IMR-90 (cell line): ENCODE results near the gene SHLD1. TPM values are rescaled to one million over a fixed set of nuclear protein-coding genes. Genes with fewer than 3 reads are reported as not detected.

Source experiments
- ATAC-seq: fragments of 200-7000 bp; cut with Tn5 transposase; 2 replicates; pipeline ENCODE4 v1.9.1; 2020; ENCODE audit warnings: low read depth, mild to moderate bottlenecking, moderate library complexity
- BruUV-seq: library from RNA; stranded (reverse); fragments of 400-500 nt; replicated peaks from 2 replicates; lab custom pipeline; 2021; lab: Mats Ljungman, UMichigan
- CTCF ChIA-PET: fragments of 300-600 bp; formaldehyde crosslinking; extraction: SDS; loops from one replicate; lab custom pipeline; 2021; ENCODE audit warnings: antibody characterized with exemption; lab: Yijun Ruan, JAX
- POLR2A ChIA-PET: fragments of 300-600 bp; sonication (Branson Sonifier 250); formaldehyde crosslinking; loops from one replicate; lab custom pipeline; 2022; ENCODE audit warnings: antibody characterized with exemption; ENCODE audit not compliant: unreplicated experiment; lab: Charles Lee
- DNase-seq: peaks from one replicate; pipeline ENCODE4 v3.0.0; 2013
- H2AFZ ChIP-seq: replicated peaks from 2 replicates; pipeline ENCODE3; 2013; ENCODE audit warnings: low read length, mild to moderate bottlenecking; ENCODE audit not compliant: poor library complexity
- H2AK5ac ChIP-seq: 2 replicates; pipeline ENCODE4 v1.6.1; 2013; ENCODE audit warnings: low read depth, low read length, inconsistent platforms
- H2AK9ac ChIP-seq: replicated peaks from 2 replicates; pipeline ENCODE3; 2013; ENCODE audit warnings: mild to moderate bottlenecking, low read depth, low read length, moderate library complexity; ENCODE audit not compliant: poor library complexity
- H2BK120ac ChIP-seq: 2 replicates; pipeline ENCODE4 v1.6.1; 2013; ENCODE audit warnings: low read depth, low read length, inconsistent platforms
- H2BK15ac ChIP-seq: 3 replicates; pipeline ENCODE4 v1.6.1; 2013; ENCODE audit warnings: low read depth, low read length, inconsistent platforms
- H2BK20ac ChIP-seq: 2 replicates; pipeline ENCODE4 v1.6.1; 2013; ENCODE audit warnings: low read depth, mild to moderate bottlenecking, inconsistent platforms, low read length, moderate library complexity
- H2BK5ac ChIP-seq: 2 replicates; pipeline ENCODE4 v1.6.1; 2013; ENCODE audit warnings: mild to moderate bottlenecking, low read depth, low read length, inconsistent platforms; ENCODE audit not compliant: poor library complexity, severe bottlenecking
- H3K14ac ChIP-seq: replicated peaks from 2 replicates; pipeline ENCODE4 v1.6.1; 2013; ENCODE audit warnings: low read depth, low read length, inconsistent platforms
- H3K18ac ChIP-seq: 2 replicates; pipeline ENCODE4 v1.6.1; 2013; ENCODE audit warnings: low read depth, low read length, control low read depth
- H3K23ac ChIP-seq: 2 replicates; pipeline ENCODE4 v1.6.1; 2013; ENCODE audit warnings: low read depth, low read length, inconsistent platforms
- H3K27ac ChIP-seq: 2 replicates; pipeline ENCODE4 v1.5.1; 2013; ENCODE audit warnings: mild to moderate bottlenecking, control low read depth, low read length; ENCODE audit not compliant: insufficient read depth
- H3K27me3 ChIP-seq: 2 replicates; pipeline ENCODE4 v1.6.1; 2013; ENCODE audit warnings: low read length; ENCODE audit not compliant: control insufficient read depth, insufficient read depth
- H3K36me3 ChIP-seq: 2 replicates; pipeline ENCODE4 v1.6.1; 2013; ENCODE audit warnings: low read length, mixed read lengths; ENCODE audit not compliant: control insufficient read depth, insufficient read depth
- H3K4ac ChIP-seq: 2 replicates; pipeline ENCODE4 v1.6.1; 2013; ENCODE audit warnings: low read depth, low read length, inconsistent platforms
- H3K4me1 ChIP-seq: 2 replicates; pipeline ENCODE4 v1.6.1; 2013; ENCODE audit warnings: low read length, mixed read lengths; ENCODE audit not compliant: control insufficient read depth, insufficient read depth
- H3K4me2 ChIP-seq: 2 replicates; pipeline ENCODE4 v1.6.1; 2013; ENCODE audit warnings: low read depth, mild to moderate bottlenecking, control low read depth, low read length, moderate library complexity
- H3K4me3 ChIP-seq: 2 replicates; pipeline ENCODE4 v1.5.1; 2013; ENCODE audit warnings: low read depth, mild to moderate bottlenecking, control low read depth, low read length, moderate library complexity; ENCODE audit not compliant: insufficient read depth
- H3K56ac ChIP-seq: 2 replicates; pipeline ENCODE4 v1.6.1; 2013; ENCODE audit warnings: low read length, inconsistent platforms; ENCODE audit not compliant: insufficient read depth; ENCODE audit errors: extremely low read depth
- H3K79me1 ChIP-seq, 2 experiments: 2 replicates each; pipeline ENCODE4 v1.6.1; 2013; ENCODE audit warnings: low read length in 2 of 2, inconsistent platforms in 1 of 2, low read depth in 1 of 2
- H3K9ac ChIP-seq: 2 replicates; pipeline ENCODE4 v1.6.1; 2013; ENCODE audit warnings: low read depth, low read length, control low read depth
- H3K9me1 ChIP-seq: 2 replicates; pipeline ENCODE4 v1.6.1; 2013; ENCODE audit warnings: low read length, inconsistent platforms; ENCODE audit not compliant: insufficient read depth
- H3K9me3 ChIP-seq: 2 replicates; pipeline ENCODE4 v1.6.1; 2013; ENCODE audit warnings: low read length; ENCODE audit not compliant: control insufficient read depth, insufficient read depth
- H4K20me1 ChIP-seq: 2 replicates; pipeline ENCODE4 v1.6.1; 2013; ENCODE audit warnings: low read length, inconsistent platforms; ENCODE audit not compliant: insufficient read depth
- H4K5ac ChIP-seq: 2 replicates; pipeline ENCODE4 v1.6.1; 2013; ENCODE audit warnings: mild to moderate bottlenecking, low read depth, low read length, control low read depth
- H4K8ac ChIP-seq, 2 experiments: 2 replicates each; pipeline ENCODE4 v1.6.1; 2013; ENCODE audit warnings: low read depth in 2 of 2, low read length in 2 of 2, control low read depth in 1 of 2, inconsistent platforms in 1 of 2
- H4K91ac ChIP-seq: 2 replicates; pipeline ENCODE4 v1.6.1; 2013; ENCODE audit warnings: low read depth, low read length, inconsistent platforms; ENCODE audit not compliant: insufficient read depth
- BHLHE40 ChIP-seq: fragments of 150-350 bp; IDR thresholded peaks from 2 replicates; pipeline ENCODE4 v1.6.1; 2016; ENCODE audit warnings: mild to moderate bottlenecking, low read depth, low read length
- CHD1 ChIP-seq: IDR thresholded peaks from 2 replicates; pipeline ENCODE4 v1.6.1; 2012; ENCODE audit warnings: low read depth, low read length, improper control_type of control experiment
- CTCF ChIP-seq: conservative IDR thresholded peaks from 2 replicates; pipeline ENCODE4 v1.5.1; 2012; ENCODE audit warnings: mild to moderate bottlenecking, low read depth, low read length, improper control_type of control experiment
- ELK1 ChIP-seq: fragments of 150-350 bp; IDR thresholded peaks from 2 replicates; pipeline ENCODE4 v1.6.1; 2016; ENCODE audit warnings: low read depth, mild to moderate bottlenecking, low read length, moderate library complexity, borderline replicate concordance
- FOS ChIP-seq: fragments of 150-350 bp; IDR thresholded peaks from 2 replicates; pipeline ENCODE4 v1.6.1; 2016; ENCODE audit warnings: low read depth, low read length
- NFE2L2 ChIP-seq: fragments of 150-350 bp; IDR thresholded peaks from 2 replicates; pipeline ENCODE4 v1.6.1; 2016; ENCODE audit warnings: low read depth, mild to moderate bottlenecking, low read length
- POLR2A ChIP-seq: IDR thresholded peaks from 2 replicates; pipeline ENCODE4 v1.6.1; 2012; ENCODE audit warnings: mild to moderate bottlenecking, low read depth, low read length
- RCOR1 ChIP-seq: IDR thresholded peaks from 2 replicates; pipeline ENCODE4 v1.6.1; 2012; ENCODE audit warnings: mild to moderate bottlenecking, low read length, improper control_type of control experiment; ENCODE audit not compliant: insufficient replicate concordance
- RFX5 ChIP-seq: IDR thresholded peaks from 2 replicates; pipeline ENCODE4 v1.8.0; 2012; ENCODE audit warnings: low read depth, mild to moderate bottlenecking, low read length, moderate library complexity
- SMC3 ChIP-seq: fragments of 150-350 bp; IDR thresholded peaks from 2 replicates; pipeline ENCODE4 v1.6.1; 2016; ENCODE audit warnings: low read depth, mild to moderate bottlenecking, antibody characterized with exemption, low read length, moderate library complexity
- WGBS, 2 experiments: methylation state at CpG; one replicate each; pipeline versions ENCODE4 v1.1.5 to v1.1.7; 2013; ENCODE audit warnings: missing lambda C conversion rate in 2 of 2; ENCODE audit not compliant: insufficient read length in 1 of 2; ENCODE audit errors: extremely low coverage in 2 of 2; 5-methylcytosine and 5-hydroxymethylcytosine counted together
- dilution Hi-C: fragments of 300-500 bp; cut with HindIII; formaldehyde crosslinking; loops from one replicate; pipeline ENCODE4 v1.14.3; 2018; ENCODE audit warnings: low sequenced_read_pairs; ENCODE audit not compliant: unreplicated experiment
- in situ Hi-C: fragments of 300-500 bp; cut with MboI; formaldehyde crosslinking; loops from 3 replicates; pipeline ENCODE4 v1.14.3; 2019; ENCODE audit warnings: low sequenced_read_pairs, inconsistent platforms, mixed read lengths
- intact Hi-C: fragments of 100-400 bp; cut with micrococcal nuclease; formaldehyde crosslinking; loops from 2 replicates; pipeline ENCODE4 v1.10.0; 2022
- polyA plus RNA-seq, 3 experiments: library from polyadenylated mRNA; depleted of rRNA; stranded (reverse); fragments of >200 nt; gene quantifications; 2 replicates each; pipeline ENCODE4 v1.2.3, GENCODE V29; 2012; ENCODE audit warnings: low replicate concordance in 1 of 3
- total RNA-seq: library from RNA; depleted of rRNA; stranded (reverse); fragments of >200 nt; gene quantifications from 2 replicates; pipeline ENCODE4 v1.2.3, GENCODE V29; 2012
- TF ChIP-seq, protein P1 (sequence below): fragments of 150-350 bp; IDR thresholded peaks from 2 replicates; pipeline ENCODE4 v1.6.1; 2017; ENCODE audit warnings: mild to moderate bottlenecking, antibody characterized with exemption, low read length, low read depth

SHLD1 gene
- total and polyA plus RNA-seq, 2 of the 4 experiments (the other 2 are of a cell fraction): 2.6 to 3.0 TPM

DNA sequence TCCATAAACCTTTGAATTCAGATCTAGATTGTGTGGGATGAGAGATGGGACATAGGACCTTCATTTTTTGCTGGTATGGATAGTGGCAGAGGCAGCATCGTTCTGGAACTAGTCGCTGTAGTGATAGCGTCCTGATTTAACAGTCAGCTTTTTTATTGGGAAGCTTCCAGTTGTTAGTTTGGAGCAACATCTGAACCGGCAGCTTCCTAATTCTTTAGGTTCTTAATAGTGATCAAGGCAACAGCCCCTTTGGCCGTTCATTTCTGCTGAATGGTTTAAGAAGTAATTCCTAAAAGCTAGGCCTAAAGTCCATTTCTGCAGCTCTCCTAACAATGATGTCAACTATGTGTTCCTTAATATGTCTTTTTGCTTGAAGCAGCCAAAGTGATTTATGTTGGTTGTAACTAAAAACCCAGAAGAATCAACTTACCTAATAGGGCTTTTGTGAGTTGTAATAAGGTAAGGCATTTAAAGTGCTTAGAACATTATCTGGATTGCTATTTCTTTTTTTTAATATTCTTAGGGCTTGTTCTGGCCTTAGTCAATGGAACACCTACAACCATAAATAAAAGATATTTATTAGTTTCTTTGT is 90.3 kb downstream of the SHLD1 start:
- H3K18ac ChIP-seq: no peak overlapping the region
- 85% methylated on average over 2 of the region's 5 CpGs; no CpG with 5 or more reads in 1 of the 2 experiments for WGBS, 2 experiments
- H3K14ac ChIP-seq: no peak overlapping the region
- no peak overlapping the region for H3K4me3 ChIP-seq
- no peak for ATAC-seq
- H4K8ac ChIP-seq: no peak overlapping the region
- no peaks in the 10 kb centered on the region for H3K79me1 ChIP-seq
- DNase-seq: no peak
- H3K4me2 ChIP-seq: no peak overlapping the region
- ChIA-PET POLR2A (no interaction called here), CTCF (interaction anchor here (1.5 kb wide), 1 partner anchor 53 kb away, joined by 3 read pairs; no protein-coding TSS in a partner anchor)
- no peaks in the 10 kb centered on the region for H4K20me1 ChIP-seq
- H3K9ac ChIP-seq: no peak overlapping the region
- H2AK5ac ChIP-seq: no peak overlapping the region
- H3K36me3 ChIP-seq: no peaks in the 10 kb centered on the region
- H2BK5ac ChIP-seq: no peak overlapping the region
- no peak overlapping the region for H3K4ac ChIP-seq
- H3K9me3 ChIP-seq: no peaks in the 10 kb centered on the region
- peaks cover 3% of the 10 kb centered on the region; the same call in 1 of the 2 replicates for H3K4me1 ChIP-seq
- H3K27ac ChIP-seq: no peak overlapping the region
- intact Hi-C loops (no loop called here), dilution Hi-C loops (no loop called here), in situ Hi-C loops (no loop called here)
- no peak overlapping the region for H4K91ac ChIP-seq
- TF ChIP-seq NFE2L2 (no peak), CTCF (no peak), RFX5 (no peak), SMC3 (no peak), CHD1 (no peak), FOS (no peak), BHLHE40 (no peak), RCOR1 (no peak), ELK1 (no peak), POLR2A (no peak)
- TF ChIP-seq, protein P1, sequence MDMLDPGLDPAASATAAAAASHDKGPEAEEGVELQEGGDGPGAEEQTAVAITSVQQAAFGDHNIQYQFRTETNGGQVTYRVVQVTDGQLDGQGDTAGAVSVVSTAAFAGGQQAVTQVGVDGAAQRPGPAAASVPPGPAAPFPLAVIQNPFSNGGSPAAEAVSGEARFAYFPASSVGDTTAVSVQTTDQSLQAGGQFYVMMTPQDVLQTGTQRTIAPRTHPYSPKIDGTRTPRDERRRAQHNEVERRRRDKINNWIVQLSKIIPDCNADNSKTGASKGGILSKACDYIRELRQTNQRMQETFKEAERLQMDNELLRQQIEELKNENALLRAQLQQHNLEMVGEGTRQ: no peak
- H3K23ac ChIP-seq: no peak overlapping the region
- H2AFZ ChIP-seq: no peak overlapping the region
- BruUV-seq: no TSS peak
- H3K9me1 ChIP-seq: peaks cover 3% of the 10 kb centered on the region; the same call in 1 of the 2 replicates
- H2BK20ac ChIP-seq: no peak overlapping the region
- no peak overlapping the region for H2AK9ac ChIP-seq
- H2BK15ac ChIP-seq: no peak overlapping the region
- H3K27me3 ChIP-seq: peaks cover 2% of the 10 kb centered on the region; the same call in 1 of the 2 replicates
- H2BK120ac ChIP-seq: no peak overlapping the region
- no peak overlapping the region for H3K56ac ChIP-seq
- no peak overlapping the region for H4K5ac ChIP-seq
